Measurements from ENCODE around the gene CLK4.

GRCh38 chr5:178587763-178588611 is 38.9 kb downstream of the CLK4 start:
- TF ChIP-seq, protein P1, sequence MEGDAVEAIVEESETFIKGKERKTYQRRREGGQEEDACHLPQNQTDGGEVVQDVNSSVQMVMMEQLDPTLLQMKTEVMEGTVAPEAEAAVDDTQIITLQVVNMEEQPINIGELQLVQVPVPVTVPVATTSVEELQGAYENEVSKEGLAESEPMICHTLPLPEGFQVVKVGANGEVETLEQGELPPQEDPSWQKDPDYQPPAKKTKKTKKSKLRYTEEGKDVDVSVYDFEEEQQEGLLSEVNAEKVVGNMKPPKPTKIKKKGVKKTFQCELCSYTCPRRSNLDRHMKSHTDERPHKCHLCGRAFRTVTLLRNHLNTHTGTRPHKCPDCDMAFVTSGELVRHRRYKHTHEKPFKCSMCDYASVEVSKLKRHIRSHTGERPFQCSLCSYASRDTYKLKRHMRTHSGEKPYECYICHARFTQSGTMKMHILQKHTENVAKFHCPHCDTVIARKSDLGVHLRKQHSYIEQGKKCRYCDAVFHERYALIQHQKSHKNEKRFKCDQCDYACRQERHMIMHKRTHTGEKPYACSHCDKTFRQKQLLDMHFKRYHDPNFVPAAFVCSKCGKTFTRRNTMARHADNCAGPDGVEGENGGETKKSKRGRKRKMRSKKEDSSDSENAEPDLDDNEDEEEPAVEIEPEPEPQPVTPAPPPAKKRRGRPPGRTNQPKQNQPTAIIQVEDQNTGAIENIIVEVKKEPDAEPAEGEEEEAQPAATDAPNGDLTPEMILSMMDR (IDR thresholded peaks at IDR 0.05 in 8 of 11, conservative IDR thresholded peaks at IDR 0.05 in 3 of 11), result no peak
- TF ChIP-seq POLR2A (IDR thresholded peaks at IDR 0.05), result no peak
